Fibroblast of mammary gland (primary cell): ENCODE results near the gene GSG1L.

Source experiments
- DNase-seq: peaks from one replicate; pipeline ENCODE4 v3.0.0-alpha.2; 2010; ENCODE audit warnings: low read depth
- H3K4me3 ChIP-seq: 2 replicates; pipeline ENCODE4 v1.5.1; 2011; ENCODE audit warnings: low read depth, mild to moderate bottlenecking, low read length, moderate library complexity; ENCODE audit not compliant: control insufficient read depth
- CTCF ChIP-seq: conservative IDR thresholded peaks from 2 replicates; pipeline ENCODE4 v1.5.1; 2011; ENCODE audit warnings: low read depth, low read length, inconsistent platforms; ENCODE audit not compliant: control insufficient read depth, insufficient read depth

Gene GSG1L

DNA sequence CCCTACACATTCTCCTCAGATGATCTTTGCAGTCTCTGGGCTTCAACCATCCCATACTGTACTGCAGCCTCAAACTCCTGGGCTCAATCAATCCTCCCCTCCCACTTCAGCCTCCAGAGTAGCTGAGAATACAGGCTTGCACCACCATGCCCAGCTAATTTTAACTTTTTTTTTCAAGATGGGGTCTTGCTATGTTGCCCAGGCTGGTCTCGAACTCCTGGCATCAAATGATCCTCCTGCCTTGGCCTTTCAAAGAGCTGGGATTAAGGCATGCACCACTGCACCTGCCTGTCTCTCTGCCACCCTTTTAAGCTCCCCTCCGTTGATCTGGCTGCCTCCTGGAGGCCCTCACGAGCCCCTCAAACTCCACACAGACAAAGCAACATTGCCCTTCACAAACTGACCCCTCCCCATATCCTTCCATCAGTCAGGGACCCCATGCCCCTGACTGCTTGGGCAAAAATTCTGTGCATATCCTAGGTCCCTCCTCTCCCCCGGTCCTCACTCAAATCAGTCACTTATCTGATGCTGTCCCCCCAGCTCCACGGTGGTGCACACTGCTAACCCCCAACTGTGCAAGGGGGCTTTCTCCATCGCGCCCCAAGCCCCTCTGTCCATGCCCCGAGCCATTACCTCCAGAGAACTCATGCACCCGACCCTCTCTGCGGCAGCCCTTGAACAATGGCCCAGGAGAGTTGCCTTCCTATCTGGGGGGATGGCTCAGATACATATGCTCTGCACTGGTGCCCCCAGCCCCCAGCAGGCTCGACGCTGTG is 260.7 kb downstream of the GSG1L start:
- DNase-seq, result no peak
- H3K4me3 ChIP-seq, result no peak overlapping the region
- no peak for TF ChIP-seq CTCF

DNA sequence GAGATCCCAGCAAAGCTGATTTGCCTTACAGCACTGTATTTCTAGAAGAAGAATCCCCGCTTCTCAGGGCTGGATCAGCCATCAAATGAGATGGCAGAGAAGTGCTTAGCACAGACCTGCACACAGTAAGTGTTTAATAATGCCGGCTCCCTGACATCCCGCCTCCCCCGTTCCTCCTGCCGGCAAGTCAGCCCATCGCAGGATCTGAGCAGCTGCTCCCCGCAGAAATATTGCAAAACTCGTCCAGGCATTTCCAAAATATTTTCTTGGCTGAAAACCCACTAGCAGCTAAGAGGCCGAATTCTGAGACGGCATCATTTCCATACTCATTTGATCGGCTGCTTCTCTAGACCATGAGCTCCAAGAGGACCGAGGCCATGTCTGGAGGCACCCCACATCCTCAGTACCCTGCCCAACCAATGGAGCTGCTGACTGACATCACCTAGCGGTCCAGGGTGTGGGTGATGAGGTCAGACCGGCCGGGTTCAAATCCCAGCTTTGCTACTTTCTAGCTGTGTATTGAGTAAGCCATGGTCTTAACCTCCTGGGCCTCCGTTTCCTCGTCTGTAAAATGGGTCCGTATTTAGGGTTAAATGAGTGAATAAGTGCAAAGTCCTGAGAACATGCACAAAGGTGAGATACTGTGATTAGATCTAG is 262.1 kb downstream of the GSG1L start:
- H3K4me3 ChIP-seq, result no peak overlapping the region
- TF ChIP-seq CTCF, result no peak
- DNase-seq, result peak; percentile 16

- DNase-seq, result no peak
- TF ChIP-seq CTCF, result no peak
- H3K4me3 ChIP-seq, result no peak overlapping the region
Measured at GRCh38 chr16:27800817-27801216, 262.7 kb downstream of the GSG1L start.

DNA sequence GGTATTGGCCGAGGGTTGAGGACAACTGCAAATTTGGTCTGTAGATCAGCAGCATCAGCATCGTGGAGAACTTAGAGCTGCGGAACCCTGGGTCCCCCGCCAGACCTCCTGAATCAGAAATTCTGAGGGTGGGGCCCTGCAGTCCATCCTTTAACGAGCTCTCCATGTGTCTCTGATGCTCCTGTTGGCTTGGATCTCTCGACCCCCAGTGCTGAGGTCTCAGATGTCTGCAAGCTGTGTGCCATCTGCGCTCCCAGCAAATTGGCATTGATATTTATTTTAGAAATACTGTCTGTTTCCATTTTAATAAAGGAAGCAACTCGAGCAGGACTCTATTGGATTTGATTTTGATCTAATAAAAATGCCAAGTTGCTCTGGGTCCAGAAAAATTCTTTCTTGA is 263.6 kb downstream of the GSG1L start:
- H3K4me3 ChIP-seq, result no peak overlapping the region
- TF ChIP-seq CTCF, result no peak
- no peak for DNase-seq

DNA sequence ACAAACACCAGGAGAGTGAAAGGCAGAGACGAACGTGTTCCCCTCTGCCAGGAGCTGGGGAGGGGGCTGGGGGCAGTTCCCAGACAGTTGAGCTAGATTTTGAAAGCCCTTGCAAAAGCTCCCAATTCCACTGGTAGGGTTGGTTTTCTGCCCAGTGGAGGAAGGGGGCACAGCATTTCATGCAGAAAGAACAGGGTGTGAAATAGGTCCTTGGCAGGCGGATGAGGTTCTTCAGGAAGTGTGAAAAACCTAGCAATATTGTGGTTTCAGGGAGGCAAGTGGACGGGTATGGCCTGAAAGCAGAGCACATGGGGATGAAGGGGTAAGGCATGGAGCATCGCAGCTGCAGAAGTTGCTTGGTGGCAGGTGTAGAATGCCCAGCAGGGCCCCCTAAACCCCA is 265.3 kb downstream of the GSG1L start:
- no peak for TF ChIP-seq CTCF
- DNase-seq, result no peak
- no peak overlapping the region for H3K4me3 ChIP-seq

GRCh38 chr16:27795992-27796614 is 267.4 kb downstream of the GSG1L start:
- DNase-seq, result peak; percentile 28
- TF ChIP-seq CTCF, result no peak
- no peak overlapping the region for H3K4me3 ChIP-seq
